ENCODE measurements around the gene FOXK2.
"Not testable (repeated sequence)": the region's sequence is repeated elsewhere in the genome, so short reads cannot be mapped to it uniquely, and the experiment has no call there.

FOXK2 gene

DNA sequence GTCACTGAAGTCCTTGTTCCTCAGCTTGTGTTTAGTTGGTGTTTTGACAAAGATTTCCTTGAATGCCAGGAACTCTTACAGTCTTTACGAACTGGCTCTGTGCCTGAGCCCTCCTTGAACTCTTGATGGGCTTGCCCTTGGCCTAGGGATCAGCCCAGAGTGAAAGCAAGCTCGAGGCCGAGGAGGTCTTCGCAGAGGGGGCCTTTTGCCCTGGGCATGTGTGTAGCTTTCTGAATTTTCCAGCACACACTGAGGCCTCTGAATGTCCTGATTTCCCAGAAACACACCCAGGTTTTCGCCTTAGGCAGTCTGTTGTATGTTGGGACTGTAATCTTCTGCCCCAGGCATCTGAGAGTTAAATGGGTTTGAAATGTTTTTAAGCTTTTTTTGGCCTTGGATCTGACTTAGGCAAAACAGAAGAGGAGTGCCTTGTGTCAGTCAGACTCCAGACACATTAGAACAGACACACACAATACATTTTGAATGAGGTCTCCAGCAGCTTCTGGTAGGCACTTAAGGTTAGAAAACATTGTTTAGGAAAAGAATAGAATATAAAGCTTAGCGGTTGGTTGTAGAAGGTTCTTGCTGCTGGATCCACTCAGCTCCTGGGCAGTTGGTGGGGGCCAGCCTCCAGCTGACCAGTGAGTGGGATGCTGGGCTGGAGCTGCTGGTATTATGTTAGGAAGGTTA, 17.1 kb downstream of the FOXK2 start:
- H3K36me3 ChIP-seq (ENCODE audit: insufficient read depth, low read length) = no peaks in the 10 kb centered on the region; the same call in 1 of the 2 replicates
- TF ChIP-seq EZH2 (IDR thresholded peaks at IDR 0.05) (no peak), FOXP2 (optimal IDR thresholded peaks at IDR 0.05; ENCODE audit: control extremely low read depth, extremely low read length, insufficient read depth) (no peak), POLR2AphosphoS5 (IDR thresholded peaks at IDR 0.05; ENCODE audit: borderline replicate concordance, low read depth, low read length) (no peak)
- peak overlapping the region; percentile 35 for H3K4me3 ChIP-seq
- no peak for DNase-seq (ENCODE audit: low read depth, low spot score)
- H3K27ac ChIP-seq = peak overlapping the region; percentile 90
- H3K9ac ChIP-seq (ENCODE audit: insufficient read length) = peak overlapping the region; percentile 64
- no peaks in the 10 kb centered on the region for H3K9me3 ChIP-seq (ENCODE audit: low read depth, low read length)

GRCh38 chr17:82537228-82537627, 17.7 kb downstream of the FOXK2 start:
- H3K9me3 ChIP-seq (ENCODE audit: low read depth, low read length); H3K9ac ChIP-seq (ENCODE audit: insufficient read length); DNase-seq (ENCODE audit: low read depth, low spot score); H3K36me3 ChIP-seq (ENCODE audit: insufficient read depth, low read length); H3K4me3 ChIP-seq: not testable (repeated sequence)
- H3K27ac ChIP-seq = peak overlapping the region; percentile 90

- DNase-seq (ENCODE audit: low read depth, low spot score); H3K4me3 ChIP-seq; H3K27ac ChIP-seq; H3K9ac ChIP-seq (ENCODE audit: insufficient read length); H3K9me3 ChIP-seq (ENCODE audit: low read depth, low read length); H3K36me3 ChIP-seq (ENCODE audit: insufficient read depth, low read length): not testable (repeated sequence)
These were observed 19.5 kb downstream of the FOXK2 start for GRCh38 chr17:82539076-82539475.

DNA sequence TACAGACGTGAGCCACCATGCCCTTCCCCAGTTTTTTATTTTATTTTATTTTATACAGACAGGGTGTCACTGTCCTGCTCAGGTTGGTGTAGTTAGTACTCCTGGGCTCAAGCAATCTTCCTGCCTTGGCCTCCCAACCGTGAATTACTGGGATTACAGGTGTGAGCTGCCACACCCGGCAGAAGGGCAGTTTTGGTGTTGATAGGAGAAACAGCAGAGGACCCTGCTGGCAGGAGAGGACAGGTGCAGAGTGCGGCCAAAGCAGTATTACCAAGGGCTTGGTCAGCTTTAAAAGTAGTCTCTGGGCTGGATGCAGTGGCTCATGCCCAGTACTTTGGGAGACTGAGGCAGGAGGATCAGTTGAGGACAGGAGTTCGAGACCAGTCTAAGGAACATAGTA, 22.9 kb downstream of the FOXK2 start:
- no peak overlapping the region for H3K27ac ChIP-seq
- H3K9ac ChIP-seq (ENCODE audit: insufficient read length) = no peak overlapping the region
- peaks cover 2% of the 10 kb centered on the region; the same call in 1 of the 2 replicates for H3K9me3 ChIP-seq (ENCODE audit: low read depth, low read length)
- no peak for DNase-seq (ENCODE audit: low read depth, low spot score)
- no peak for TF ChIP-seq EZH2 (IDR thresholded peaks at IDR 0.05)
- TF ChIP-seq POLR2AphosphoS5 (IDR thresholded peaks at IDR 0.05; ENCODE audit: borderline replicate concordance, low read depth, low read length) = no peak
- TF ChIP-seq FOXP2 (optimal IDR thresholded peaks at IDR 0.05; ENCODE audit: control extremely low read depth, extremely low read length, insufficient read depth) = no peak
- H3K4me3 ChIP-seq = no peak overlapping the region
- H3K36me3 ChIP-seq (ENCODE audit: insufficient read depth, low read length) = peaks cover 16% of the 10 kb centered on the region; the same call in 1 of the 2 replicates

DNA sequence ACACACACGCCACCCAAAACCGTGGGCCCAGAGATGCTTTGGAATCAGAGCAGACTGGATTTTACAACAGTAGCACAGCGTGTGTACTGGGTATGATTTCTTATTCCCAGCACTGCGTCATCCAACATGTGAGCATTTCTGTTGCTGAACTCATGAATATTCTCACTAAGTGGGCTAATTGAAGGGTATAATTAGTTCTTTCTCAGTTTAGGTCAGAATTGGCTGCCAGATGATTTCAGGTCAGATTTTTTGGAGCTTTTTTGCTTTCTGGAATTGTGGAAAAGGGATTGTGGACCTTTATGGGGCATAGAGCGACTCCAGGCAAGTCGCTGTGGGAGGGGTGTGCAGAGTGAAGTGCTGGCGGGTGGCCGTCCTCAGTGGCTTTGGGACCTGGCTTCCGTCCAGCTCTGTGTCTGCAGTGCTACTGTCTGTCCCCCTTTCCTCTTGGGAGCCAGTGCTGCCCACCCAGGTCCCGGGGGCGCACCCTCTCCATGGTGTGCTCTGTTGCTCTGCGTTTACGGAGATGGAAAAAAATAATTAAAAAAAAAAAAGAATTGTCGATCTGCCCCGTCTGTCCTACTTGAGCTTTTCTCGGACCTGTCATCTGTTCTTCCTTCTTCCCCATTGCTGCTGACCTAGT, 25.0 kb downstream of the FOXK2 start:
- Histone ChIP-seq H3K9ac (ENCODE audit: insufficient read length) (no peak overlapping the region), H3K36me3 (ENCODE audit: insufficient read depth, low read length) (peaks cover 29% of the 10 kb centered on the region), H3K9me3 (ENCODE audit: low read depth, low read length) (peaks cover 2% of the 10 kb centered on the region; the same call in 1 of the 2 replicates), H3K4me3 (no peak overlapping the region), H3K27ac (no peak overlapping the region)
- TF ChIP-seq POLR2AphosphoS5 (IDR thresholded peaks at IDR 0.05; ENCODE audit: borderline replicate concordance, low read depth, low read length) = no peak
- TF ChIP-seq FOXP2 (optimal IDR thresholded peaks at IDR 0.05; ENCODE audit: control extremely low read depth, extremely low read length, insufficient read depth) = no peak
- no peak for DNase-seq (ENCODE audit: low read depth, low spot score)

GRCh38 chr17:82545071-82545462, 25.5 kb downstream of the FOXK2 start:
- H3K9ac ChIP-seq (ENCODE audit: insufficient read length) = no peak overlapping the region
- H3K36me3 ChIP-seq (ENCODE audit: insufficient read depth, low read length) = peaks cover 29% of the 10 kb centered on the region
- no peak for TF ChIP-seq POLR2AphosphoS5 (IDR thresholded peaks at IDR 0.05; ENCODE audit: borderline replicate concordance, low read depth, low read length)
- TF ChIP-seq EZH2 (IDR thresholded peaks at IDR 0.05) = no peak
- no peak for TF ChIP-seq FOXP2 (optimal IDR thresholded peaks at IDR 0.05; ENCODE audit: control extremely low read depth, extremely low read length, insufficient read depth)
- no peak for DNase-seq (ENCODE audit: low read depth, low spot score)
- no peak overlapping the region for H3K4me3 ChIP-seq
- 0 out of 2 replicates have a peak overlapping the region, but pooled peaks have one; percentile 6 for H3K27ac ChIP-seq
- H3K9me3 ChIP-seq (ENCODE audit: low read depth, low read length) = peaks cover 2% of the 10 kb centered on the region; the same call in 1 of the 2 replicates

DNA sequence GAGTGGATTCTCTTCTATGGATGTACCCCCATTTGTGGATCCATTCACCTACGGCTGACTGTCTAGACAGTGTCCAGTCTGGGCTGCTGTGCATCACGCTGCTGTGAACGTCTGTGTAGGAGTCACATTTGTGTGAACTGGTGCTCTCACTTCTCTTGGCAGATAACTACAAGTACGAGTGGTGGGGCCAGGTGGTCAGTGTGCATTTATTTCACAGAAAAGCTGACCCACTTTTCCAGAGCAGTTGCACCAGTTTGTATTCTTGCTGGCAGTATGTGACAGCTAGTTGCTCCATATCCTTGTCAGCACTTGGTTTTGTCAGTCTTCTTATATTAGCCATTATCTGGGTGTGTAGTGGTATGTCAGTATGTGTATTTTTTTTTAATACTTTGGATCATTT, 28.4 kb downstream of the FOXK2 start:
- TF ChIP-seq FOXP2 (optimal IDR thresholded peaks at IDR 0.05; ENCODE audit: control extremely low read depth, extremely low read length, insufficient read depth) = no peak
- DNase-seq (ENCODE audit: low read depth, low spot score) = no peak
- no peak overlapping the region for H3K9ac ChIP-seq (ENCODE audit: insufficient read length)
- peaks cover 29% of the 10 kb centered on the region for H3K36me3 ChIP-seq (ENCODE audit: insufficient read depth, low read length)
- H3K9me3 ChIP-seq (ENCODE audit: low read depth, low read length) = peaks cover 2% of the 10 kb centered on the region; the same call in 1 of the 2 replicates
- H3K27ac ChIP-seq = no peak overlapping the region
- no peak overlapping the region for H3K4me3 ChIP-seq

GRCh38 chr17:82548681-82549303, 29.3 kb downstream of the FOXK2 start:
- H3K4me3 ChIP-seq = no peak overlapping the region
- H3K36me3 ChIP-seq (ENCODE audit: insufficient read depth, low read length) = peaks cover 29% of the 10 kb centered on the region
- peak overlapping the region; percentile 16; the same call in 1 of the 2 replicates for H3K27ac ChIP-seq
- H3K9ac ChIP-seq (ENCODE audit: insufficient read length) = no peak overlapping the region
- DNase-seq (ENCODE audit: low read depth, low spot score) = no peak
- H3K9me3 ChIP-seq (ENCODE audit: low read depth, low read length) = peaks cover 2% of the 10 kb centered on the region; the same call in 1 of the 2 replicates
- TF ChIP-seq FOXP2 (optimal IDR thresholded peaks at IDR 0.05; ENCODE audit: control extremely low read depth, extremely low read length, insufficient read depth) = no peak
- no peak for TF ChIP-seq EZH2 (IDR thresholded peaks at IDR 0.05)
- no peak for TF ChIP-seq POLR2AphosphoS5 (IDR thresholded peaks at IDR 0.05; ENCODE audit: borderline replicate concordance, low read depth, low read length)
